GM11168 (cell line): Measurements from ENCODE around the gene TAP1.

Experiments
- in situ Hi-C: fragments of 300-500 bp; cut with MboI; formaldehyde crosslinking; loops from one replicate; pipeline ENCODE4 v1.12.0; 2022; ENCODE audit warnings: low sequenced_read_pairs; ENCODE audit not compliant: unreplicated experiment

TAP1 gene

GRCh38 chr6:32865724-32866443 lies 12.4 kb upstream of the TAP1 start:
- in situ Hi-C loops, result no loop called here

DNA sequence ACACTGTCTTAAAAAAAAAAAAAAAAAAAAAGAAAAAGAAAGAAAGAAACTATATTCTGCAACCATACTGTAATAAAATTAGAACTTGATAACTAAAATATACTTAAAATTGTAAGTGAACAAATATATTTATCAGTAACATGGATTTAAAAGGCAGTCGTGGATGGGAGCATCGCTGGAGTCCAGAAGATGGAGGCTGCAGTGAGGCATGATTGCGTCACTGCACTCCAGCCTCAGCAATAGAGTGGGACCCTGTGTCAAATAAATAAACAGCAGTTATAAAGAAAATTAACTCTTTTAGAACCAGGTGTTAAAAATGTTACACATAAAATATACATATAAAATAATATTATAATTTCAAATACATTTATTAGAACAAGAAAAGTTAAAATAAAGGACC lies 9.2 kb upstream of the TAP1 start:
- in situ Hi-C loops, result no loop called here

- in situ Hi-C loops, result no loop called here
These were observed 7.2 kb upstream of the TAP1 start for GRCh38 chr6:32860674-32861073.

- in situ Hi-C loops, result no loop called here
These were observed 4.7 kb upstream of the TAP1 start for GRCh38 chr6:32858194-32858593.

GRCh38 chr6:32857156-32857891 lies 3.8 kb upstream of the TAP1 start:
- in situ Hi-C loops, result no loop called here

GRCh38 chr6:32855467-32856174 lies 2.1 kb upstream of the TAP1 start:
- in situ Hi-C loops, result no loop called here

DNA sequence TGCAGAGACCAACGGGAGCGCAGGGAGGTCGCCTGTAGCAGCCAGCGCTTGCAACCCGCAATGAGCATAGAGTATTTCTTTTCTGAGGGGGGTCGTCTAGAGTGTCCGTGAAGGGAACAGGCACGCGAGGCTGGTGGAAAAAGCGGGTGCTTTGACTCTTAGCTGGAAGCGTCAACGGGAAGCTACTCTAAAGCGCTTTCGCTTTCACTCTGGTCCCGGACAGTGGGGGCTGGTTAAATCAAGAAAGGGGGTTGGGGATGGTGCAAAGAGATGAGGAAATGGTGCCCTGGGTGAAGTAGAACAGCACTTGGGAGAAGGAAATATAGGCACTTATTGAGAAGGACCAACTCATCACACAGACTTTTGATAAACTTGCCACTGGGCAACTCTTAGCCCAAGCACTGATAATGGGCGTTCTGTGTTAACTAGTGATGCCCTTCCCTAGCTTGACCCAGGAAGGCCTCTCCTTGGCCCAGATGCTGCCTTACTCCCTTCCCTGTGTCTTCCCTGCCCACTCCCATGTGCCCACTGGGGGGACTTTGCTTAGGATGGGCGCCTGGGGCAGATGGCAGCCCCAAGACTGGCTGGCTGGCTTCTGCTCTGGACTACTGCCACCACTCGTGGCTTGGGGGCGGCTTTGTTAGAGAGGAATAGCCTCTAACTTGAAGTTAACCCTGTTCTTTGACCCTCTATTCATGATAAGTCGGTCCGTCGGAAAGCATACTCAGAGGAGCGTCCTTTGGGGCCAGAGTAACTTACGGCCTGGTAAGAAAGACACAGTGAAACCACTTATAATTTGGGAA lies 1.1 kb upstream of the TAP1 start:
- in situ Hi-C loops, result no loop called here

DNA sequence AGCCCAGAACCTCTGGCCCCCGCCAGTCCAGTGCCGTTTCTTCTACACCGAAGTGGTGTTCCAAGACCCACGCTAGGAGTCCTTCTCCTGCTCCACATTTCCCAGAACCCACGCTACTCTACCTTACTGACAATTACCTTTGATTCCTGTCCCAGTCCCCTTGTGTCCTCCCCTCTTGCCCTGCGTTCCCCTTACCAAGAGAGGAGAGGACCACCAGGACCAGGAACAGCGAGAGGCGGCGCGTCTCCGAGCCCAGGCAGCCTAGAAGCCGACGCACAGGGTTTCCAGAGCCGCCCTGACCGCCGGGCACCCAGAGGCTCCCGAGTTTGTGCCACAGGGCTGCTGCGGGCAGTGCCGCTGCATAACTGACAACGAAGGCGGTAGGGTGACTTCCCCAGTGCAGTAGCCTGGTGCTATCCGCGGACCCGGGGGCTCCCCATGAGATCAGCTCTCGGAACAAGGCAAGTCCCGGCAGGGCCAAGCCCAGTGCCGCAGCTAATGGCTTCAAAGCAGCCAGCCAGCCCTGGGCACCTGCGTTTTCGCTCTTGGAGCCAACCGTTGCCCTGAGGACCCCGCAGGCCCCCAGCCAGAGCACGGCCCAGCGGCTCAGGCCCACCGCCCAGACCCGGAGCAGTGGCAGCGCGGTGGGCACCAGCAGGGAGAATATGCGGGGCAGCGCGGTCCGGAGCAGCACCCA lies 512 bp downstream of the TAP1 start:
- in situ Hi-C loops, result no loop called here

DNA sequence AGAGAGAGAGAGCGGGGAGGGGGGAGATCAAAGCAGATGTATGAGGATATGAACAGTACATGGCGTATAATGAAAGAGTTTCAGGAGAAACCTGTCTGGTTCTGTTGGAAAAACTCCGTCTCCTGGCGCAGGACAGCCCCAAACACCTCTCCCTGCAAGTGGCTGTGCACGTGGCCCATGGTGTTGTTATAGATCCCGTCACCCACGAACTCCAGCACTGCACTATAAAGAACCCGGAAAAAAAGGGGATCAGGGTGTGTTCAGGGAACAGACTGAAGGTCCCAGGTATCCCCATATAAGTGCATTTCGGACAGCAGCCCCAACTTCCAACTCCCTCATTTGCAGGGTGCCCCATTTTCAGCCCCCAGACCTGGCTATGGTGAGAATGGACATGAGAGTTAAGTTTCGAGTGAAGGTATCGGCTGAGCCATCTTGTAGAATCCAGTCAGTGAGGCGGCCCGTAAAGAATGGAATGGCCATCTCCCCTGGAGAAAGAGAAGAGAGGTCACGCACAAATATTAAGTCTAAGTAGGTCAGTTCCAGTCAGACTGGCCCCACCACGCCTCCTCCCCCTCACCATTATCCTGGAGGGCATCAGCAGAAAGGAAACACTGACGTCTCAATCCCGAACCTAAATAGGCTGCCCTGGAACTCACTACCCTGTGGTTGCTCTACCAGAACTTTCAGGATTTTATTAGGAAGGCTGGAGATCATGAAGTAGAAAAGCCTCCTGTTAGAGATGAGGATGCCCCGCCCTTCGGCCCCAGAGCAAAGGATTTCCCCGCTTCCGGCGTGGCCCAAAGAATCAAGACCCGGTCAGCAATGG lies 1.3 kb downstream of the TAP1 start:
- in situ Hi-C loops, result no loop called here

DNA sequence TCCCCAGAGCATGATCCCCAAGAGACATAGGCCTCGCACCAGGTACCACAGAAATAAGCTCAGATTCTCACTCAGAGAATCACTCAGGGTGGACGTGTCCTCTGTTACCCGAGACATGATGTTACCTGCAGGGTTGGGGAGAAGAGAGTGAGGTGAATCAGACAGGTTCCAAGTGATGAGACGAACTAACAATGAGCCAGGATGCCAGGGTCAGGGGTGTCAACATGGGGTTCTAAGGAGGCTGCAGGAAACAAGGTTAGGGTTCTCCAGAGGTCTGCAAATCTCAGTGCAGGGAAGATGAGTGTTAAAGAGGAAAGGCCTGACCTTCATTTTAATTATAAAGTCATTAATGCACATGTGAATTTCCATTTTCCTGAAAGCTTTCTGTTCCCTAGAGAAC lies 2.5 kb downstream of the TAP1 start:
- in situ Hi-C loops, result no loop called here

- in situ Hi-C loops, result no loop called here
These were observed 4.4 kb downstream of the TAP1 start for GRCh38 chr6:32849126-32849525.

GRCh38 chr6:32847795-32848194 lies 5.7 kb downstream of the TAP1 start:
- in situ Hi-C loops, result no loop called here

- in situ Hi-C loops, result no loop called here
These were observed 6.5 kb downstream of the TAP1 start for GRCh38 chr6:32847004-32847403.

DNA sequence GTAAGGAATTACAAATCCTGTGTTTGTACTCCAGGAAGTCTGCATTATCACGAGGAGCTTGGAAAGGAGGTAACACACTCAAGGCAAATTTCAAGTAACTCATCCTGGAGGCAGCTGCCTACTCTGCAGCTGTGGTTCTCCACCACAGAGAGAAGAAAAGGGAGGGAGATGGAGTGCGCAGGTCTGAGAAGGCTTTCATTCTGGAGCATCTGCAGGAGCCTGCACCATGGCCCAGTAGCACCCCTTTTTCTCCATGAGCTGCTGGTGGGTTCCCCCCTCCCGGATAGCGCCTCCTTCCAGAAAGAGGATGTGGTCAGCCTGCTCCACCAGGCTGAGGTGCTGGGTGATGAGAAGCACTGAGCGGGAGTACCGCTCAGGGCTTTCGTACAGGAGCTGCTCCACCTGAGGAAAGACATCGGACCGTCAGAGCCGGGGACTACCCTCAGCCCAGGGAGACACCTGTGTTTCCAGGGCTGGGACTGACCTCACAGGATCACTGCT lies 8.1 kb downstream of the TAP1 start:
- in situ Hi-C loops, result no loop called here

GRCh38 chr6:32844839-32845383 lies 8.6 kb downstream of the TAP1 start:
- in situ Hi-C loops, result no loop called here

DNA sequence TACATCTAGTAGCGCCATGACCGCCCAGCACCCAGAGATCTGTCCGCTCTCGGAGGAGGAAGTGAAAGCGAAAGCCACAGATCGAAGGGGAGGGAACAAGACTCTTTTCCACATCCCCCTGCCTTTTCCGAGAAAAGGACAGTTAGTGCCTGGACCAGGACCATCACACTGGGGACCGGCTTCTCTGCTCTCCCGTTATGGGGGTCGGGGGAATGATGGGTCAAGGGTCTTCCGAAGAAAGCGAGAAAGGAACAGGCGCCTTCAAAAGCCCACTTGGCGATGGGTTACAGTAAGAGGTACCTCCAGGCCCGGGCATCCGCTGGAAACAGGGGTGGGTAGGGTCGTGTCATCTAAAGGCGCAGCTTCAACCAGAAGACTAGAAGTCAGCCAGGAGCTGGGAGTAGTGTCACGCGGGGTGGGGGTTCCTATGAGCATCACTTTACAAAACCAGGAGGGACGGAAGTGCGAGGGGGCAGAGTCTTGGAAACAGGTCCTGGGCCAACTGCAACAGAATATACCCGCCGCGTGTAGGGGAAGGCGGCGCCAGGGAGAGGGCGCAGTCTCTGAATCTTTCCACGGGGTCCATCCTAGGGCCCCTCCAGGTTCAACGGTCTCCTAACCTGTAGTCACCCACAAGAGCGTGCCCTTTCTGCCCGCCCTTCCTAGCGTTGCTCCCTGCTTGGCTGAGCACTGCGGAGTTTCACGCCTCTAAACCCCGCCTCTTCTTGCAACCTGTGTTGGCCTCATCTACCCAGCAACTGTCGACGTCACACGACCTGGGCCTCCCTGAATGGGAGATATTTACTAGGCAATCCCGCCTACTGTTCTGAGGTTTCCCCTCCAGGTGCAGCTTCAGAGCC lies 9.3 kb downstream of the TAP1 start, which contains the start of gene PSMB8:
TSS of gene PSMB8 (minus strand) at position 69 of the 860 bp plus-strand sequence. CDS start at position 18, 51 bp downstream.
- in situ Hi-C loops, result no loop called here

GRCh38 chr6:32843331-32843978 lies 10.0 kb downstream of the TAP1 start:
- in situ Hi-C loops, result no loop called here
